Skeletal muscle tissue (tissue), 4 donors: ENCODE results near the gene ZMYM2. TPM values are rescaled to one million over a fixed set of nuclear protein-coding genes. Genes with fewer than 3 reads are reported as not detected.
"Not testable (repeated sequence)": the region's sequence is repeated elsewhere in the genome, so short reads cannot be mapped to it uniquely, and the experiment has no call there.

Experiments
- H3K27ac ChIP-seq: one replicate; pipeline ENCODE4 v1.7.0; 2013; ENCODE audit warnings: mild to moderate bottlenecking, low read depth, low read length, inconsistent platforms
- H3K27me3 ChIP-seq, 3 donors: one replicate each; pipeline ENCODE4 v1.7.0; 2013; ENCODE audit warnings: low read length in 3 of 3; ENCODE audit not compliant: control insufficient read depth in 3 of 3, insufficient read depth in 3 of 3
- H3K36me3 ChIP-seq, 3 donors: one replicate each; pipeline ENCODE4 v1.7.0; 2013; ENCODE audit warnings: low read length in 3 of 3; ENCODE audit not compliant: control insufficient read depth in 3 of 3, insufficient read depth in 3 of 3
- H3K4me1 ChIP-seq, 3 donors: one replicate each; pipeline ENCODE4 v1.7.0; 2013; ENCODE audit warnings: low read length in 3 of 3, mild to moderate bottlenecking in 3 of 3; ENCODE audit not compliant: control insufficient read depth in 3 of 3, insufficient read depth in 3 of 3
- H3K4me3 ChIP-seq, 3 donors: one replicate each; pipeline ENCODE4 v1.7.0; 2013; ENCODE audit warnings: low read length in 3 of 3
- H3K9ac ChIP-seq, 3 donors: one replicate each; pipeline ENCODE4 v1.7.0; 2013; ENCODE audit warnings: low read length in 3 of 3, mild to moderate bottlenecking in 3 of 3, moderate library complexity in 2 of 3, low read depth in 1 of 3
- H3K9me3 ChIP-seq, 3 donors: one replicate each; pipeline ENCODE4 v1.7.0; 2013; ENCODE audit warnings: low read length in 3 of 3; ENCODE audit not compliant: control insufficient read depth in 3 of 3
- total RNA-seq: library from RNA; depleted of rRNA; stranded (reverse); fragments of >200 nt; gene quantifications from one replicate; pipeline ENCODE4 v1.2.3, GENCODE V29; 2014
- donor health status: Osteomylitis.

The ZMYM2 gene
- total RNA-seq, 1 donor from 2014 or later = 61.6 TPM

DNA sequence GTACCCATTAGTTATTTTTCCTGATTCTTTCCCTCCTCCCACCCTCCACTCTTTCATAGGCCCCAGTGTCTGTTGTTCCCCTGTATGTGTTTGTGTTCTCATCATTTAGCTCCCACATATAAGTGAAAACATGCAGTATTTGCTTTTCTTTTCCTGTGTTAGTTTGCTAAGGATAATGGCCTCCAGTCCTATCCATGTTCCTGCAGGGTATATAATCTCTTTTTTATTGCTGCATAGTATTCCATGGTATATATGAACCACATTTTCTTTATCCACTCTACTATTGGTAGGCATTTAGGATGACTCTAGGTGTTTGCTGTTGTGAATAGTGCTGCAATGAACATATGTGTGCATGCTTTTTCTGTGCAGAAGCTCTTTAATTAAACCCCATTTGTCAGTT lies 79.4 kb downstream of the ZMYM2 start:
- H3K36me3 ChIP-seq = peaks cover 5 to 30% (median 15%) of the 10 kb centered on the region in 3 donors
- H3K9ac ChIP-seq = no peak overlapping the region
- H3K9me3 ChIP-seq = no peaks in the 10 kb centered on the region

DNA sequence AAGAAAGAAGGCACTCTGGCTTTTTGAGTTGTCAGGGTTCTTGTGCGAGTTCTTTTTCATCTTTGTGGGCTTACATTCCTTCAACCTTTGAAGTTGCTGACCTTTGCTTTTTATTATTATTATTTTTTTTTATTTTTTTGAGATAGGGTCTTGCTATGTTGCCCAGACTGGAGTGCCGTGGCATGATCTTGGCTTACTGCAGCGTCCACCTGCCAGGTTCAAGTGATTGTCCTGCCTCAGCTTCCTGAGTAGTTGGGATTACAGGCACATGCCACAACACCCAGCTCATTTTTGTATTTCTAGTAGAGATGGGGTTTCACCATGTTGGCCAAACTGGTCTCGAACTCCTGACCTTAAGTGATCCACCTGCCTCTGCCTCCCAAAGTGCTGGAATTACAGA lies 84.1 kb downstream of the ZMYM2 start:
- not testable (repeated sequence) for H3K27me3 ChIP-seq, H3K27ac ChIP-seq, H3K9ac ChIP-seq, H3K4me3 ChIP-seq, H3K9me3 ChIP-seq, H3K4me1 ChIP-seq
- peaks cover 10 to 20% (median 18%) of the 10 kb centered on the region in 3 donors for H3K36me3 ChIP-seq

More for the DNA sequence above, 79.4 kb downstream of the ZMYM2 start:
- Histone ChIP-seq H3K27me3 (no peaks in the 10 kb centered on the region), H3K27ac (no peak overlapping the region), H3K4me3 (no peak overlapping the region), H3K4me1 (no peaks in the 10 kb centered on the region)

DNA sequence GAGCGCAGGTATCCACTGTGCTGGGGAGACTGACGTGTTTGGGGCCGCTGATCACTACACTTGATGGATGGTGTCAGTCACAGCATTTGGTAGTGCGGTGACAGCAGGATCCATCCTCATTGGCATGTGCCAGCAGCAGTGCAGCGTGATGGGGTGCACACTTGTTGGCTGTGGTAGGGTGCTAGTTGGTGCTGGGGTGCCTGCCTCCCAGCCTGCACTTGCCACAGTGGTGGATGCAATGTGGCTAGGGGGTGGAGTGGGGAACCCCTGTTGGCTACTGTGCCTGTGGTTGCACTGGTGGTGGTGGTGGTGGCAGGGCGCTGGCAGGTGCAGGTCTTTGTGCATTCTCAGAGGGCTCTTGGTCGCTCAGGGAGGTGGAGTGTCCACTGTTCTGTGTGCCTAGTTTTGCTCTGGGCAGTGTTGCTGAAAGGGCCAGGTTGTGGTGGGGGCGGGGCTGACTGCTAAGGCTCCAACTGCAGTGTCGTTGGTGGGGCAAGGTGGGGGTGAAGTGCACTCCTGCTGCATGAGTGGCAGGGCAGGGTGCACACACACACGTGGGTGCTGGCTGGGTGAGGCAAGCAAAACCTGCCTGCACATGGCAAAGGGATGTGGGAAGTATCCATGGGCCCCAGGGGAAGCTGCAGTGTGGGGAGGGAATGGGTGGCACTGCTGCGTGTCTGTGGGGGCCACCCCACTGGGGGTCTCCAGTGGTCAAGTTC lies 84.8 kb downstream of the ZMYM2 start:
- Histone ChIP-seq H3K27me3 (no peaks in the 10 kb centered on the region), H3K4me3 (no peak overlapping the region), H3K9ac (no peak overlapping the region), H3K4me1 (peaks cover 0 to 7% (median 3%) of the 10 kb centered on the region in 3 donors), H3K27ac (no peak overlapping the region), H3K36me3 (peaks cover 6 to 13% (median 12%) of the 10 kb centered on the region in 3 donors), H3K9me3 (no peaks in the 10 kb centered on the region)

DNA sequence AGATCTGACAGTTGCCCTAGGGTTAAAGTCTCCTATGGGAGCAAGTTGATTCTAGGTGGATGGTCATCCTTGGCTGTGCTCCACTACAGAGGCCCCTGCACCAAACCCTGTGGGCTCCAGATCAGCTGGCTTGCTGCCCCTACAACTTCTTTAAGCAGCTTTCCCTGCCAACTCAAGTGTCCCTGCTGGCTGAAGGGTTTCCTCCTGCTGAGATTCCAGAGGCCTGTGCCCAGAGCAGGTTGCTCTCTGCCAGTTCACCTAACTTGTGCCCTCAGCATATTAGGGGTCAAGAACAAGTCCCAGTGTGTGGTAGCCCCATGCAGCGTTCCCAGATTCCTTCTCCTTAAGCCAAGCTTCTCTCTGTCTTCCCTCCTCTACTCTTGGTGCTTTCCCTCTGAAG lies 85.6 kb downstream of the ZMYM2 start:
- H3K4me1 ChIP-seq = peaks cover 0 to 7% (median 3%) of the 10 kb centered on the region in 3 donors
- H3K36me3 ChIP-seq = peaks cover 6 to 13% (median 12%) of the 10 kb centered on the region in 3 donors
- no peak overlapping the region for H3K27ac ChIP-seq
- H3K4me3 ChIP-seq = no peak overlapping the region
- H3K27me3 ChIP-seq = no peaks in the 10 kb centered on the region
- no peak overlapping the region for H3K9ac ChIP-seq
- no peaks in the 10 kb centered on the region for H3K9me3 ChIP-seq

DNA sequence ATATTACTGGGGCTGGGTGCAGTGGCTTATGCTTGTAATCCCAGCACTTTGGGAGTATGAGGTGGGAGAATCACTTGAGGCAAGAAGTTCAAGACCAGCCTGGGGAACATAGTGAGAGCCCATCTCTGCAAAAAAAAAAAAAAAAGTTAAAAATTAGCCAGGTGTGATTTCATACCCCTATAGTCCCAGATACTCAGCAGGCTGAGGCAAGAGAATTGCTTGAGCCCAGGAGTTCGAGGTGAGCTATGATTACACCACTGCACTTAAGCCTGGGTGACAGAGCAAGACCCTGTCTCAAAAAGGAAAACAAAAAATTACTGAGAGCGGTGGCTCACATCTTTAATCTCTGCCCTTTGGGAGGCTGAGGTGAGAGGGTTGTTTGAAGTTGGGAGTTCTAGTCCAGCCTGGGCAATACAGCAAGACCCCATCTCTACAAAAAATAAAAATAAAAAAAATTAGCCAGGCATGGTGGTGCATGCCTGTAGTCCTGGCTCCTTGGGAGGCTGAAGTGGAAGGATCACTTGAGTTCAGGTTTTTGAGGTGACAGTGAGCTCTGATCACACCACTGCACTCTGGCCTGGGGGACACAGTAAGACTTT lies 87.5 kb downstream of the ZMYM2 start:
- Histone ChIP-seq H3K36me3 (peaks cover 6 to 13% (median 12%) of the 10 kb centered on the region in 3 donors), H3K27ac (no peak overlapping the region), H3K27me3 (no peaks in the 10 kb centered on the region), H3K9ac (no peak overlapping the region), H3K4me1 (peaks cover 0 to 7% (median 3%) of the 10 kb centered on the region in 3 donors), H3K4me3 (no peak overlapping the region), H3K9me3 (no peaks in the 10 kb centered on the region)

DNA sequence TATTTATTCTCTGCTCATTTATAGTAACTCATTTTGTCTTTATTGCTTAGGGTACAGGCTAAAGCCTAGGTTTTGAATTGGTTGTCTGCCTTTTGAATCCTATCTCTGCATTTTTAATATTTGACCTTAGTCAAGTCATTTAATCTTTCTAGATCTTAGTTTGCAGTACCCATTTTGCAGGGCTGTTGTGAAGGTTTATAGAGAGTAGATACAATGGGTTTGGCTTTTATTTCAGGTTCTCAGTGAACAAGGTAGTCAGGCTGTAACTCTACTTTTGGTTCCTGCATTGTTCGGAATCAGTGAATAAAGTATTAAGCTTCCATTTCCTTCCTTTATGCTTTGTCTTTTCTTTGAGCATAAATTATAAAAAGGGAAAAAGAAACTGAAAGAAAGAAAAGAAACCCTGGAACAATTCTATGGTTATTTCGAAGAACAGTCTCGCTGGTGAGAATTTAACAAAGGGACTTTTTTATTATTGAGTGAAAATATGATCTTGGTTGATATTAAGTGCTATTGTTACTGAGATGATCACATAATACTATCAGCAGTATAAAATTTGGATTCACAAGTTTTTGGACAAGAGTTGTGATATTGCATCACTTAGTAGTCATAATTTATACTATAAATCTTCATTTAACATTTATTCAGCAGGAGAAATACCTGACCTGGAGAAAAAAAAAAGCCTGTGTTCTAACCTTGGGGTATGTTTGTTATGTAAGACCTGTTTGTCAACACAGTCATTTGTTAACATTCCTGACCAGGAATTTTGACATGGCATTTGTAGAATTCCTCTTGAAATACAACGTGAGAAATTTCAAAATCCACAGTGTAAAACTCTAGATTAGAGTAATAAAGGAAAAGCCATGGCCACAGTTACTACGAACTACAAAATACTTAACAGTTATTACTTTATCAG lies 91.3 kb downstream of the ZMYM2 start:
- no peaks in the 10 kb centered on the region for H3K4me1 ChIP-seq
- H3K27ac ChIP-seq = no peak overlapping the region
- H3K36me3 ChIP-seq = peaks cover 0 to 6% (median 2%) of the 10 kb centered on the region in 3 donors
- no peaks in the 10 kb centered on the region for H3K9me3 ChIP-seq
- H3K4me3 ChIP-seq = no peak overlapping the region
- H3K27me3 ChIP-seq = no peaks in the 10 kb centered on the region
- H3K9ac ChIP-seq = no peak overlapping the region

DNA sequence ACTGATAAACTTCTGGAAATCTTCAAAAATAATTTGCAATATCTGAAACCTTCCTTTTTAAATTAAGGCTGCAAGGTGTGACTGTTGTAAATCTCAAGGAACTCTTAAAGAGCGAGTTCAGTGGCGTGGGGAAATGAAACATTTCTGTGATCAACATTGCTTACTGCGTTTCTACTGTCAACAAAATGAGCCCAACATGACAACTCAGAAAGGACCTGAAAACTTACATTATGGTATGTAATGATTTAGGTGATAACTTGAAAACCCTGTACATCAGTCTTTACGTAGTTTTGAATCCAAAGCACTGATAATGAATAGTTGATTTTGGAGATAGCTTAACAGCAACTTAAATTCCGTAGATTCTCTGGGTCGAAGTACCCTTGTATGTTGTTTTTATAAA lies 92.8 kb downstream of the ZMYM2 start:
- peaks cover 0 to 9% (median 4%) of the 10 kb centered on the region in 3 donors for H3K36me3 ChIP-seq
- no peak overlapping the region for H3K27ac ChIP-seq
- no peaks in the 10 kb centered on the region for H3K4me1 ChIP-seq
- no peaks in the 10 kb centered on the region for H3K9me3 ChIP-seq
- H3K4me3 ChIP-seq = no peak overlapping the region
- no peak overlapping the region for H3K9ac ChIP-seq
- H3K27me3 ChIP-seq = no peaks in the 10 kb centered on the region

DNA sequence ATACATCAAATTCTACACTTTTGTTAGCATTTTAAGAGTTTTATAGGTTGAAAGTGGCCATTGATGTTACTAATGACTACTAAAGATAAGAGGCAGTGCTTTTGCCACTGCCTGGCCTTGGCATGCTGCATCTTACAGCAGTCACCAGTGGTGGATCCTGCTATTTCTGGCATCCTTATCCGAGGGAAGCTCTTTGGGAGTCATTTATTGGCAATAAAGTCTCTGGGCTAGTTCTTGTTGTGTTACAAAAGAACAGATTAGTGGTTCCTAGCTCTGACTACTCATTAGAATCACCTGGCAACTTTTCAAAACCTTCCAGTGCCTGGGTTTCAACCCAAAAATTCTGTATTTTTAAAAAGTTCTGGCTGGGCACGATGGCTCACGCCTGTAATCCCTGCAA lies 94.5 kb downstream of the ZMYM2 start:
- H3K4me1 ChIP-seq = no peaks in the 10 kb centered on the region
- no peaks in the 10 kb centered on the region for H3K9me3 ChIP-seq
- H3K27me3 ChIP-seq = no peaks in the 10 kb centered on the region
- H3K27ac ChIP-seq = no peak overlapping the region
- H3K36me3 ChIP-seq = peaks cover 0 to 13% (median 4%) of the 10 kb centered on the region in 3 donors
- no peak overlapping the region for H3K9ac ChIP-seq
- no peak overlapping the region for H3K4me3 ChIP-seq

DNA sequence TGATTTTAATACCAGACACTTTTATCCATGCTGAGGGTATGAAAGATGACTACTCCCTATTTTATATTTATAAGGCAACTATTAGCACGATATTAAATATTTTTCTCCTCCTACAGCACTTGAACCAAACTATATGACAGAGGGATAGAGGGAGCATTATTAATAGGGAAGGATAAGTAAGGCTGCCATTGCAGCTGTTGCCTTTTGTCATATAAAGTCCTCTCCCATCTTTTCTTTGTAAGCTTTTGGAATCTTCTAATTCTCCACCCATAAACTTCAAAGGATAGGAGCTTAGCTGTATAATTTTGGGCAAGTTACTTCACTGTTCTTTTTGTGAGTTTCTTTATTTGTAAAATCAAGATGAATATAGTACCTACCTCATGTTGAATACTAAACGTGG lies 95.4 kb downstream of the ZMYM2 start:
- Histone ChIP-seq H3K9ac (no peak overlapping the region), H3K27ac (no peak overlapping the region), H3K4me3 (no peak overlapping the region), H3K27me3 (no peaks in the 10 kb centered on the region), H3K9me3 (no peaks in the 10 kb centered on the region), H3K4me1 (no peaks in the 10 kb centered on the region), H3K36me3 (peaks cover 0 to 17% (median 11%) of the 10 kb centered on the region in 3 donors)
